ENCODE results near the gene CLEC3B. TPM values are rescaled to one million over a fixed set of nuclear protein-coding genes. Genes with fewer than 3 reads are reported as not detected.

The CLEC3B gene
- total and polyA plus RNA-seq, 2 donors (not counting 3 experiments of a cell fraction or from before 2014, with no cell fraction given) = 1.8 TPM; not detected in 1

GRCh38 chr3:45062697-45063070 is 36.6 kb downstream of the CLEC3B start:
- Histone ChIP-seq H2AFZ (ENCODE audit: low read depth, low read length) (no peak overlapping the region), H3K79me2 (ENCODE audit: control insufficient read depth, insufficient read depth, low read length) (no peaks in the 10 kb centered on the region), H3K9ac (replicated peaks; ENCODE audit: extremely low read depth, insufficient read depth, low read length) (no peak overlapping the region), H3K4me1 (ENCODE audit: control insufficient read depth, extremely low read depth, insufficient read depth, low read length) (peaks cover 16% of the 10 kb centered on the region), H3K9me1 (replicated peaks; ENCODE audit: control insufficient read depth, extremely low read depth, insufficient read depth, low read length) (no peaks in the 10 kb centered on the region), H3K27ac (ENCODE audit: insufficient read depth, low read depth, low read length) (no peak overlapping the region), H3K4me3 (replicated peaks in 1 of 3; ENCODE audit: insufficient read depth in 1 of 3, low read depth in 1 of 3, low read length in 3 of 3) (no peak overlapping the region), H3K4me2 (ENCODE audit: insufficient read depth, low read length) (no peak overlapping the region), H3K27me3 (ENCODE audit: control insufficient read depth in 2 of 2, insufficient read depth in 2 of 2, low read length in 2 of 2) (no peaks in the 10 kb centered on the region), H3K9me3 (replicated peaks; ENCODE audit: control insufficient read depth, insufficient read depth, low read length) (no peaks in the 10 kb centered on the region), H3K36me3 (ENCODE audit: control insufficient read depth in 2 of 2, extremely low read depth in 1 of 2, insufficient read depth in 2 of 2, low read length in 2 of 2) (no peaks in the 10 kb centered on the region), H4K20me1 (replicated peaks; ENCODE audit: control insufficient read depth, extremely low read depth, insufficient read depth, low read length) (no peaks in the 10 kb centered on the region)
- no peak for DNase-seq (ENCODE audit: low read depth, low spot score)
- intact Hi-C loops (cut with micrococcal nuclease) = no loop called here
- TF ChIP-seq CTCF (IDR thresholded peaks at IDR 0.05; ENCODE audit: extremely low read depth in 1 of 2, insufficient read depth in 1 of 2, low read depth in 1 of 2, low read length in 2 of 2) (no peak), FOS (IDR thresholded peaks at IDR 0.05; ENCODE audit: borderline replicate concordance, insufficient read depth, low read length) (no peak), MAX (IDR thresholded peaks at IDR 0.05; ENCODE audit: insufficient read depth, insufficient read length) (no peak), EZH2 (IDR thresholded peaks at IDR 0.05; ENCODE audit: borderline replicate concordance, low read depth, low read length, severe bottlenecking) (no peak), POLR2A (IDR thresholded peaks at IDR 0.05; ENCODE audit: low read depth, low read length) (no peak)
- dilution Hi-C loops (cut with MboI; ENCODE audit: extremely low pct_ligation_motif_present, low sequenced_read_pairs) = no loop called here
- CTCF ChIA-PET = interaction anchor here (1.0 kb wide), 1 partner anchor 22 kb away, joined by 3 read pairs; no protein-coding TSS in a partner anchor
- POLR2A ChIA-PET = no interaction called here
- no peak for FAIRE-seq
- BruUV-seq (replicated peaks) = no TSS peak
